Measurements from ENCODE around the gene IL20RA. TPM values are rescaled to one million over a fixed set of nuclear protein-coding genes. Genes with fewer than 3 reads are reported as not detected.
A peak's percentile ranks its signal among the peaks of the same experiment; 100 is the strongest.

Gene IL20RA
- total RNA-seq, 1 donor from 2014 or later: 10.9 TPM

DNA sequence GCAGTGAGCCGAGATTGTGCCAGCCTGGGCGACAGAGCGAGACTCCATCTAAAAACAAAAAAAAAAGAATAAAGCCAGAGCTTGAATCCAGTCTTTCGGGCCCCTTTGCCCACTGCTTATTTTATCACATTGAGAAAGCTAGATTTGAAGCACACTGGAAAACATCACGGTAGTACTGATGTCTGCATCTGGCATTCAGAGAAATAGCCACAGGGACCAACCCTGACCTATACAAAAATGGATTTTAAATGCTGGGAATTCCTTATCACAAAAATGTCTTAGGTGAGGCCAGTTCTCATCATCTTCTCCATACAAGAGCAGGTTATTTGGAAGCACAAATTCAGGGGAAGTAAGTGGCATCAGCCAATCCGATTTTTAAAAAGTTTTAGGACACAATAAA, 73.2 kb downstream of the IL20RA start:
- DNase-seq (no peak), ATAC-seq (no peak)
- TF ChIP-seq, protein P1, sequence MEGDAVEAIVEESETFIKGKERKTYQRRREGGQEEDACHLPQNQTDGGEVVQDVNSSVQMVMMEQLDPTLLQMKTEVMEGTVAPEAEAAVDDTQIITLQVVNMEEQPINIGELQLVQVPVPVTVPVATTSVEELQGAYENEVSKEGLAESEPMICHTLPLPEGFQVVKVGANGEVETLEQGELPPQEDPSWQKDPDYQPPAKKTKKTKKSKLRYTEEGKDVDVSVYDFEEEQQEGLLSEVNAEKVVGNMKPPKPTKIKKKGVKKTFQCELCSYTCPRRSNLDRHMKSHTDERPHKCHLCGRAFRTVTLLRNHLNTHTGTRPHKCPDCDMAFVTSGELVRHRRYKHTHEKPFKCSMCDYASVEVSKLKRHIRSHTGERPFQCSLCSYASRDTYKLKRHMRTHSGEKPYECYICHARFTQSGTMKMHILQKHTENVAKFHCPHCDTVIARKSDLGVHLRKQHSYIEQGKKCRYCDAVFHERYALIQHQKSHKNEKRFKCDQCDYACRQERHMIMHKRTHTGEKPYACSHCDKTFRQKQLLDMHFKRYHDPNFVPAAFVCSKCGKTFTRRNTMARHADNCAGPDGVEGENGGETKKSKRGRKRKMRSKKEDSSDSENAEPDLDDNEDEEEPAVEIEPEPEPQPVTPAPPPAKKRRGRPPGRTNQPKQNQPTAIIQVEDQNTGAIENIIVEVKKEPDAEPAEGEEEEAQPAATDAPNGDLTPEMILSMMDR (IDR thresholded peaks at IDR 0.05): no peak
- intact Hi-C loops (cut with DNase I): no loop called here
- no peaks in the 10 kb centered on the region for H3K4me1 ChIP-seq
- H3K9me3 ChIP-seq: no peaks in the 10 kb centered on the region
- H3K27me3 ChIP-seq (ENCODE audit: low read depth): peaks cover 7% of the 10 kb centered on the region
- H3K27ac ChIP-seq: no peak overlapping the region
- no peak overlapping the region for H3K4me3 ChIP-seq
- H3K36me3 ChIP-seq: no peaks in the 10 kb centered on the region

GRCh38 chr6:136969930-136970329, 74.8 kb downstream of the IL20RA start:
- Histone ChIP-seq H3K27me3 (ENCODE audit: low read depth) (peaks cover 7% of the 10 kb centered on the region), H3K4me1 (no peaks in the 10 kb centered on the region), H3K9me3 (no peaks in the 10 kb centered on the region), H3K4me3 (no peak overlapping the region), H3K36me3 (no peaks in the 10 kb centered on the region), H3K27ac (no peak overlapping the region)
- ATAC-seq (no peak), DNase-seq (no peak)
- intact Hi-C loops (cut with DNase I): no loop called here
- TF ChIP-seq, protein P1 (IDR thresholded peaks at IDR 0.05): no peak

DNA sequence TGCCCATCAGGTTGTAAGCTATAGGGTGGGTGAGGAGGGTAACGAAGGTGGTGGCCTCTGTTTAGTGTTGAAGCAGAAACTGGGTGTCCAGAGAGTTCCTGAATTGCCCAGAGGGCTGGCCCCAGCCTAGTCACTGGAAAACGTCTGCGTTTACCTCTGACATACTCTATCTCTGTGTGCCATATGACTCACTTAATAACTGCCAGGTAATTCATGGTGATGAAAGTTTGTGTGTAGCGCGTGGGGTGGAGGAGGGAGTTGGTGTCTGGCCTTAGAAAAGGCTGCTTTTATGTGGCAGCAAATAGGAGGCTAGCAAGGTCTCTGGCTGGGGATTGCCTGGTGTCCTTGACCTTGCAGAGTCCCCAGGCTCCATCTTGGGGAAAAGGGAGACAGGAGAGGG, 75.3 kb downstream of the IL20RA start:
- no peaks in the 10 kb centered on the region for H3K9me3 ChIP-seq
- H3K36me3 ChIP-seq: no peaks in the 10 kb centered on the region
- no peak overlapping the region for H3K27ac ChIP-seq
- no peak for ATAC-seq
- no peak for DNase-seq
- intact Hi-C loops (cut with DNase I): no loop called here
- peaks cover 7% of the 10 kb centered on the region for H3K27me3 ChIP-seq (ENCODE audit: low read depth)
- no peak overlapping the region for H3K4me3 ChIP-seq
- TF ChIP-seq, protein P1 (IDR thresholded peaks at IDR 0.05): no peak
- no peaks in the 10 kb centered on the region for H3K4me1 ChIP-seq

DNA sequence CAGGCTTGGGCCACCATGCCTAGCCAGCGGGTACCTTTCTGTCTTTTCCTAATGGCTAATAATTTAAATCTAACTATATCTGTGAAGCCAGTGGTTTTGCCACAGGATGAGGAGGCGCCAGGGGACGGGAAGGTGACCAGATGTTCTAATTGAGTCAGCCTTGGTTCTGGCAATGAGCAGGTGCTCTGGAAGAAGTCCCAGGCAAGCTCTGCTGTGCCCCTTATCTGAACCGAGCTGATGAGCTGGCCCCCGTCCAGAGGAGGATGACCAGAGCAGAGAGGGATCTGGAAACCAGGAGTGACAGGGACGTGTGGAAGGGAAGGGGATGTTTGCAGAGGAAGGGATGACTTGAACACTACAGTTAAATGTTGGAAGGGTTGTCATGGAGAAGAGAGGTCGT, 75.9 kb downstream of the IL20RA start:
- H3K27ac ChIP-seq: no peak overlapping the region
- no peaks in the 10 kb centered on the region for H3K36me3 ChIP-seq
- TF ChIP-seq, protein P1 (IDR thresholded peaks at IDR 0.05): no peak
- ATAC-seq: no peak
- H3K4me3 ChIP-seq: no peak overlapping the region
- H3K27me3 ChIP-seq (ENCODE audit: low read depth): peaks cover 7% of the 10 kb centered on the region
- no peaks in the 10 kb centered on the region for H3K4me1 ChIP-seq
- H3K9me3 ChIP-seq: no peaks in the 10 kb centered on the region
- intact Hi-C loops (cut with DNase I): no loop called here
- DNase-seq: no peak

DNA sequence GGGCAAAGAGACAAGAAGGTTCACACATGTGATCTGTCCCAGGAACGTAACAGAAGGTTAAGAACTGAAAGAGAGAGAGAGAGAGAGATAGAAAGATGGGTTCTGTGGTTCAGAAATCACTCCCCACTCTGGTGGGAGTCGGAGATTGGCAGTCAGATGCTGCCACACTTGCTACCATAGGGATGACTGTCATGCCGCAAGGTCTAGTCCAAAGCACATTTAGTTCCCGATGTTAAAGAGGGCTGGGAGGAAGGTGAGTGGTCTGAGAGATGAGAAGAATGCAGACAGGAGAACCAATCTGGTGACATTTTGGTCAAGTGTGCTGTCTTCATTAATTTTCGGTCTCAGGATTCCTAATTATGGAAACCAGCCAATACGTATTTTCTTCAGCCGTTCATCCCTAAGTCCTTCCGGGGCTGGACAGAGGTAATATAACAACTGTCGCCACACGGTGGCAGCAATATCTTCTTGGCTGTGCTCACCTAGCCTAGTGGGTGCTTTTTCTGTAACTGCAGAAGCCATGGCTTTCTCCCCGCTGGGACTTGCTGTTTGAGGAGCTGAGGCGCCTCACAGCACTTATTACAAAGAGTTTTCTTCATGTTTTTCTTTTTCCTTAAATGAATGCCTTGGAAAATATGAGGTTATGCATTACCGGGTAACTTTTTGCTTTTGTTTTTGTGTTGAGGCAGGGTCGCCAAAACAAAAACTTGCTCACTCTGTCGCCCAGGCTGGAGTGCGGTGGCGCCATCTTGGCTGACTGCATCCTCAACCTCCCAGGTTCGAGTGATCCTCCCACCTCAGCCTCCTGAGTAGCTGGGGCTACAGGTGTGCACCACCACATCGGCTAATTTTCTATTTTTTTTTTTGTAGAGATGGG, 76.7 kb downstream of the IL20RA start:
- H3K27ac ChIP-seq: no peak overlapping the region

More for the DNA sequence above, 76.7 kb downstream of the IL20RA start:
- ATAC-seq (peak; percentile 91 to 95), DNase-seq (peak; percentile 75)
- Histone ChIP-seq H3K9me3 (no peaks in the 10 kb centered on the region), H3K4me1 (no peaks in the 10 kb centered on the region), H3K27me3 (ENCODE audit: low read depth) (peaks cover 7% of the 10 kb centered on the region), H3K36me3 (no peaks in the 10 kb centered on the region), H3K4me3 (no peak overlapping the region)
- TF ChIP-seq, protein P1 (IDR thresholded peaks at IDR 0.05): peak; percentile 65
- intact Hi-C loops (cut with DNase I): no loop called here
